Hair follicular keratinocyte (primary cell): Measurements from ENCODE around the gene IFNLR1. TPM values are rescaled to one million over a fixed set of nuclear protein-coding genes. Genes with fewer than 3 reads are reported as not detected.

Source experiments
- total RNA-seq: library from RNA; depleted of rRNA; stranded (reverse); fragments of >200 nt; gene quantifications from 2 replicates; pipeline ENCODE4 v1.2.3, GENCODE V29; 2015

The IFNLR1 gene
- total RNA-seq, result 5.3 and 6.7 TPM in 2 replicates

GRCh38 chr1:24186993-24187790, at the start of gene IFNLR1:
Gene IFNLR1, minus strand, starts transcription at chr1:24187289. Its CDS starts 41 bp downstream, at chr1:24187248.

GRCh38 chr1:24142546-24143534, 44.2 kb downstream of the IFNLR1 start, which contains the start of gene IL22RA1:
Gene IL22RA1, minus strand, starts transcription at chr1:24143140. Its CDS starts 58 bp downstream, at chr1:24143082.

GRCh38 chr1:24111996-24112779, 74.9 kb downstream of the IFNLR1 start, which contains the start of gene MYOM3:
Gene MYOM3, minus strand, starts transcription at chr1:24112135. Its CDS starts 3,499 bp downstream, at chr1:24108636.

Other genes starting within 250 kb of the IFNLR1 start
- 59.7 and 104 TPM in 2 replicates for gene PNRC2, start 227.5 kb downstream of the IFNLR1 start, total RNA-seq
- gene SRSF10, start 207.0 kb downstream of the IFNLR1 start, total RNA-seq, result 48.4 and 49.0 TPM in 2 replicates
- 0.38 and 0.78 TPM in 2 replicates for gene MYOM3, start 75.2 kb downstream of the IFNLR1 start, total RNA-seq
- 2.3 and 2.4 TPM in 2 replicates for gene IL22RA1, start 44.1 kb downstream of the IFNLR1 start, total RNA-seq
- 3.0 and 10.9 TPM in 2 replicates for gene GRHL3, start 132.1 kb upstream of the IFNLR1 start, total RNA-seq
- gene STPG1, start 226.5 kb upstream of the IFNLR1 start, total RNA-seq, result 10.2 TPM in 2 replicates
- gene NIPAL3, start 228.5 kb upstream of the IFNLR1 start, total RNA-seq, result 43.9 and 46.5 TPM in 2 replicates